ENCODE measurements around the gene DOCK3. TPM values are rescaled to one million over a fixed set of nuclear protein-coding genes. Genes with fewer than 3 reads are reported as not detected.

Gene DOCK3
- total RNA-seq, 1 donor from 2014 or later, result 0.52 TPM

- no peak for DNase-seq (ENCODE audit: low read depth)
- no peak for TF ChIP-seq CTCF (conservative IDR thresholded peaks at IDR 0.05; ENCODE audit: low read depth, low read length)
- H3K4me3 ChIP-seq (ENCODE audit: low read depth, low read length), result no peak overlapping the region
Measured at GRCh38 chr3:50982540-50983325, 308.0 kb downstream of the DOCK3 start.

GRCh38 chr3:50983887-50984286, 309.2 kb downstream of the DOCK3 start:
- DNase-seq (ENCODE audit: low read depth), result no peak
- no peak overlapping the region for H3K4me3 ChIP-seq (ENCODE audit: low read depth, low read length)
- no peak for TF ChIP-seq CTCF (conservative IDR thresholded peaks at IDR 0.05; ENCODE audit: low read depth, low read length)

- no peak for DNase-seq (ENCODE audit: low read depth)
- no peak for TF ChIP-seq CTCF (conservative IDR thresholded peaks at IDR 0.05; ENCODE audit: low read depth, low read length)
- no peak overlapping the region for H3K4me3 ChIP-seq (ENCODE audit: low read depth, low read length)
Measured at GRCh38 chr3:50985893-50986292, 311.2 kb downstream of the DOCK3 start.

GRCh38 chr3:50986726-50987125, 312.0 kb downstream of the DOCK3 start:
- TF ChIP-seq CTCF (conservative IDR thresholded peaks at IDR 0.05; ENCODE audit: low read depth, low read length), result no peak
- no peak for DNase-seq (ENCODE audit: low read depth)
- H3K4me3 ChIP-seq (ENCODE audit: low read depth, low read length), result no peak overlapping the region

GRCh38 chr3:50994537-50994936, 319.8 kb downstream of the DOCK3 start:
- DNase-seq (ENCODE audit: low read depth), result no peak
- TF ChIP-seq CTCF (conservative IDR thresholded peaks at IDR 0.05; ENCODE audit: low read depth, low read length), result no peak

GRCh38 chr3:50995085-50995824, 320.5 kb downstream of the DOCK3 start:
- TF ChIP-seq CTCF (conservative IDR thresholded peaks at IDR 0.05; ENCODE audit: low read depth, low read length), result no peak
- DNase-seq (ENCODE audit: low read depth), result no peak
- no peak overlapping the region for H3K4me3 ChIP-seq (ENCODE audit: low read depth, low read length)

More at GRCh38 chr3:50994537-50994936, 319.8 kb downstream of the DOCK3 start:
- no peak overlapping the region for H3K4me3 ChIP-seq (ENCODE audit: low read depth, low read length)

Measured in epithelial cell of proximal tubule (primary cell).